Glutamatergic neuron (in vitro differentiated cells): ENCODE measurements around the gene EP300. TPM values are rescaled to one million over a fixed set of nuclear protein-coding genes. Genes with fewer than 3 reads are reported as not detected.
"Not testable (repeated sequence)": the region's sequence is repeated elsewhere in the genome, so short reads cannot be mapped to it uniquely, and the experiment has no call there.

ENCODE experiments used
- DNase-seq: peaks from one replicate; pipeline ENCODE4 v3.0.0; 2022
- H3K27ac Mint-ChIP-seq: one replicate; pipeline ENCODE4 v1.8.0; 2020; ENCODE audit warnings: mild to moderate bottlenecking, mixed read lengths, inconsistent platforms; ENCODE audit not compliant: unreplicated experiment
- H3K27me3 Mint-ChIP-seq: one replicate; pipeline ENCODE4 v1.8.0; 2020; ENCODE audit warnings: mild to moderate bottlenecking, moderate library complexity, mixed read lengths, inconsistent platforms; ENCODE audit not compliant: unreplicated experiment
- H3K36me3 Mint-ChIP-seq: one replicate; pipeline ENCODE4 v1.8.0; 2020; ENCODE audit warnings: mild to moderate bottlenecking, mixed read lengths, inconsistent platforms; ENCODE audit not compliant: unreplicated experiment
- H3K4me1 Mint-ChIP-seq: one replicate; pipeline ENCODE4 v1.8.0; 2020; ENCODE audit warnings: mild to moderate bottlenecking, low read depth, mixed read lengths, inconsistent platforms; ENCODE audit not compliant: unreplicated experiment
- H3K4me3 Mint-ChIP-seq: one replicate; pipeline ENCODE4 v1.8.0; 2020; ENCODE audit warnings: mild to moderate bottlenecking, mixed read lengths, inconsistent platforms; ENCODE audit not compliant: unreplicated experiment
- H3K9me3 Mint-ChIP-seq: one replicate; pipeline ENCODE4 v1.8.0; 2020; ENCODE audit warnings: mild to moderate bottlenecking, moderate library complexity, mixed read lengths, inconsistent platforms; ENCODE audit not compliant: unreplicated experiment
- CTCF ChIP-seq: fragments of 200-600 bp; sonication (generic); IDR thresholded peaks from one replicate; pipeline ENCODE4 v1.5.0; 2021; ENCODE audit not compliant: partially characterized antibody, unreplicated experiment
- total RNA-seq: library from RNA; stranded (reverse); fragmentation: NEBNext Ultra II Directional; extraction: Animal tissue kit (Norgen Biotek cat#: 25700); gene quantifications from one replicate; pipeline ENCODE4 v1.2.1, GENCODE V29; 2021; ENCODE audit not compliant: unreplicated experiment

The EP300 gene
- total RNA-seq, 1 donor from 2014 or later = 127 TPM

GRCh38 chr22:41127451-41127850 is 35.1 kb downstream of the EP300 start:
- DNase-seq = no peak
- Mint-ChIP-seq H3K27me3 (peaks cover 1% of the 10 kb centered on the region), H3K27ac (no peak overlapping the region), H3K4me1 (no peaks in the 10 kb centered on the region), H3K9me3 (peaks cover 3% of the 10 kb centered on the region), H3K4me3 (no peak overlapping the region), H3K36me3 (no peaks in the 10 kb centered on the region)
- no peak for TF ChIP-seq CTCF

GRCh38 chr22:41128606-41129005 is 36.2 kb downstream of the EP300 start:
- no peak for TF ChIP-seq CTCF
- Mint-ChIP-seq H3K27me3 (peaks cover 1% of the 10 kb centered on the region), H3K4me1 (no peaks in the 10 kb centered on the region), H3K4me3 (no peak overlapping the region), H3K27ac (no peak overlapping the region), H3K9me3 (peaks cover 1% of the 10 kb centered on the region), H3K36me3 (no peaks in the 10 kb centered on the region)
- DNase-seq = no peak

- Mint-ChIP-seq H3K4me3 (no peak overlapping the region), H3K36me3 (no peaks in the 10 kb centered on the region), H3K27ac (no peak overlapping the region), H3K9me3 (peaks cover 2% of the 10 kb centered on the region), H3K27me3 (no peaks in the 10 kb centered on the region), H3K4me1 (no peaks in the 10 kb centered on the region)
- DNase-seq = no peak
- TF ChIP-seq CTCF = no peak
Observed at GRCh38 chr22:41132550-41132949, 40.2 kb downstream of the EP300 start.

GRCh38 chr22:41140365-41140957 is 48.1 kb downstream of the EP300 start:
- H3K36me3 Mint-ChIP-seq = no peaks in the 10 kb centered on the region
- DNase-seq = no peak
- H3K4me1 Mint-ChIP-seq = no peaks in the 10 kb centered on the region
- no peak overlapping the region for H3K4me3 Mint-ChIP-seq
- no peak overlapping the region for H3K27ac Mint-ChIP-seq
- H3K27me3 Mint-ChIP-seq = no peaks in the 10 kb centered on the region
- H3K9me3 Mint-ChIP-seq = peaks cover 5% of the 10 kb centered on the region
- TF ChIP-seq CTCF = no peak

- H3K4me3 Mint-ChIP-seq, H3K27me3 Mint-ChIP-seq, DNase-seq, H3K27ac Mint-ChIP-seq, H3K36me3 Mint-ChIP-seq, H3K4me1 Mint-ChIP-seq, H3K9me3 Mint-ChIP-seq: not testable (repeated sequence)
Observed at GRCh38 chr22:41145921-41146320, 53.5 kb downstream of the EP300 start.

GRCh38 chr22:41146573-41146972 is 54.2 kb downstream of the EP300 start:
- peaks cover 1% of the 10 kb centered on the region for H3K9me3 Mint-ChIP-seq
- H3K4me1 Mint-ChIP-seq = no peaks in the 10 kb centered on the region
- no peak for DNase-seq
- no peak for TF ChIP-seq CTCF
- peaks cover 6% of the 10 kb centered on the region for H3K36me3 Mint-ChIP-seq
- H3K4me3 Mint-ChIP-seq = no peak overlapping the region
- peaks cover 2% of the 10 kb centered on the region for H3K27me3 Mint-ChIP-seq
- H3K27ac Mint-ChIP-seq = no peak overlapping the region
